ENCODE data around the gene IQGAP3. TPM values are rescaled to one million over a fixed set of nuclear protein-coding genes. Genes with fewer than 3 reads are reported as not detected.

Gene IQGAP3
- total and polyA plus RNA-seq, 7 donors: 0.55 to 11.2 (median 0.76) TPM; not detected in 1

- Histone ChIP-seq H3K4me3 (no peak overlapping the region), H3K36me3 (no peaks in the 10 kb centered on the region), H3K27me3 (no peaks in the 10 kb centered on the region), H3K27ac (no peak overlapping the region), H3K4me1 (peaks cover 0 to 5% (median 0%) of the 10 kb centered on the region in 4 donors), H3K9me3 (no peaks in the 10 kb centered on the region)
- TF ChIP-seq, protein P1, sequence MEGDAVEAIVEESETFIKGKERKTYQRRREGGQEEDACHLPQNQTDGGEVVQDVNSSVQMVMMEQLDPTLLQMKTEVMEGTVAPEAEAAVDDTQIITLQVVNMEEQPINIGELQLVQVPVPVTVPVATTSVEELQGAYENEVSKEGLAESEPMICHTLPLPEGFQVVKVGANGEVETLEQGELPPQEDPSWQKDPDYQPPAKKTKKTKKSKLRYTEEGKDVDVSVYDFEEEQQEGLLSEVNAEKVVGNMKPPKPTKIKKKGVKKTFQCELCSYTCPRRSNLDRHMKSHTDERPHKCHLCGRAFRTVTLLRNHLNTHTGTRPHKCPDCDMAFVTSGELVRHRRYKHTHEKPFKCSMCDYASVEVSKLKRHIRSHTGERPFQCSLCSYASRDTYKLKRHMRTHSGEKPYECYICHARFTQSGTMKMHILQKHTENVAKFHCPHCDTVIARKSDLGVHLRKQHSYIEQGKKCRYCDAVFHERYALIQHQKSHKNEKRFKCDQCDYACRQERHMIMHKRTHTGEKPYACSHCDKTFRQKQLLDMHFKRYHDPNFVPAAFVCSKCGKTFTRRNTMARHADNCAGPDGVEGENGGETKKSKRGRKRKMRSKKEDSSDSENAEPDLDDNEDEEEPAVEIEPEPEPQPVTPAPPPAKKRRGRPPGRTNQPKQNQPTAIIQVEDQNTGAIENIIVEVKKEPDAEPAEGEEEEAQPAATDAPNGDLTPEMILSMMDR (IDR thresholded peaks at IDR 0.05): no peak
- TF ChIP-seq POLR2A (IDR thresholded peaks at IDR 0.05): no peak
- intact Hi-C loops (cut with DNase I): no loop called here
- DNase-seq: no peak
Observed at GRCh38 chr1:156522443-156522970, 49.9 kb downstream of the IQGAP3 start.

- Histone ChIP-seq H3K4me3 (no peak overlapping the region), H3K4me1 (peaks cover 0 to 11% (median 10%) of the 10 kb centered on the region in 4 donors), H3K36me3 (no peaks in the 10 kb centered on the region), H3K9me3 (no peaks in the 10 kb centered on the region), H3K27me3 (no peaks in the 10 kb centered on the region), H3K27ac (no peak overlapping the region)
- DNase-seq: no peak
- TF ChIP-seq, protein P1 (IDR thresholded peaks at IDR 0.05): no peak
- no peak for TF ChIP-seq EP300 (IDR thresholded peaks at IDR 0.05)
- no peak for TF ChIP-seq POLR2A (IDR thresholded peaks at IDR 0.05)
- TF ChIP-seq POLR2AphosphoS5 (IDR thresholded peaks at IDR 0.05): no peak
- WGBS, 2 donors: 52 to 81% methylated on average over 4 of the region's 4 CpGs
- intact Hi-C loops (cut with DNase I): no loop called here
Observed at GRCh38 chr1:156517748-156518147, 54.6 kb downstream of the IQGAP3 start.

GRCh38 chr1:156516821-156517220 lies 55.5 kb downstream of the IQGAP3 start:
- no peaks in the 10 kb centered on the region for H3K36me3 ChIP-seq
- no peak for DNase-seq
- WGBS, 2 donors: 93 to 96% methylated on average over 4 of the region's 4 CpGs
- H3K9me3 ChIP-seq: no peaks in the 10 kb centered on the region
- no peak overlapping the region for H3K27ac ChIP-seq
- H3K27me3 ChIP-seq: no peaks in the 10 kb centered on the region
- TF ChIP-seq EP300 (IDR thresholded peaks at IDR 0.05) (no peak), POLR2AphosphoS5 (IDR thresholded peaks at IDR 0.05) (no peak), POLR2A (IDR thresholded peaks at IDR 0.05) (no peak)
- TF ChIP-seq, protein P1 (IDR thresholded peaks at IDR 0.05): no peak
- H3K4me3 ChIP-seq: no peak overlapping the region
- peaks cover 0 to 20% (median 18%) of the 10 kb centered on the region in 4 donors for H3K4me1 ChIP-seq
- intact Hi-C loops (cut with DNase I): no loop called here

DNA sequence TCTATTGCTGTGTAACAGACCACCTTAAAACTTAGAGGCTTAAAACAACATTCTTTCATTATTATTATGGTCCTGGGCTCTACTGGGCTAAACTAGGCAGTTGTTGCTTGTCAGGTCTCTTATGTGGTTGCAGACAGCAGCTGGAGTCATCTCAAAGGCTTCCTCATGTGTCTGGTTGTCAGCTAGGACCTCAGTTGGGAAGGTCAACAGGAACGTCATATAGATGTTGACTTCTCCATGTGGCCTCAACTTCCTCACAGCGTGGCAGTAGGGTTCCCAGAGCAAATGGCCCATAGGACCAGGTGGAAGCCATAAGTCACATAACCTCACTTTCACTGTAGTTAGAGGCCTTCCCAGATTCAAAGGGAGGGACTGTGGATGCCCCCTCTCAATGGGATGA lies 56.4 kb downstream of the IQGAP3 start:
- Histone ChIP-seq H3K4me3 (no peak overlapping the region), H3K27ac (no peak overlapping the region), H3K4me1 (peaks cover 0 to 29% (median 27%) of the 10 kb centered on the region in 4 donors), H3K9me3 (no peaks in the 10 kb centered on the region), H3K27me3 (no peaks in the 10 kb centered on the region), H3K36me3 (no peaks in the 10 kb centered on the region)
- intact Hi-C loops (cut with DNase I): no loop called here
- DNase-seq: no peak
- 67 to 76% methylated on average over 2 of the region's 2 CpGs for WGBS, 2 donors
- no peak for TF ChIP-seq EP300 (IDR thresholded peaks at IDR 0.05)
- no peak for TF ChIP-seq POLR2AphosphoS5 (IDR thresholded peaks at IDR 0.05)
- TF ChIP-seq, protein P1 (IDR thresholded peaks at IDR 0.05): no peak
- no peak for TF ChIP-seq POLR2A (IDR thresholded peaks at IDR 0.05)

GRCh38 chr1:156513185-156513584 lies 59.2 kb downstream of the IQGAP3 start:
- H3K27me3 ChIP-seq: no peaks in the 10 kb centered on the region
- no peak overlapping the region for H3K4me3 ChIP-seq
- DNase-seq: peak; percentile 80
- intact Hi-C loops (cut with DNase I): loop anchor here (5.0 kb wide), 2 partner anchors 36 to 79 kb away; partner anchors contain the start of gene NAXE
- peak overlapping the region; percentile 56 to 100 (median 82) for H3K27ac ChIP-seq
- H3K4me1 ChIP-seq: peaks cover 0 to 56% (median 54%) of the 10 kb centered on the region in 4 donors
- peak in 2 of 4 donors; percentile 27 to 36 for TF ChIP-seq POLR2AphosphoS5 (IDR thresholded peaks at IDR 0.05)
- no peak for TF ChIP-seq POLR2A (IDR thresholded peaks at IDR 0.05)
- H3K36me3 ChIP-seq: no peaks in the 10 kb centered on the region
- H3K9me3 ChIP-seq: no peaks in the 10 kb centered on the region
- WGBS, 2 donors: 78 to 81% methylated on average over 9 of the region's 9 CpGs

All from sigmoid colon (tissue), 7 donors.